Neuronal stem cell (in vitro differentiated cells): ENCODE results near the gene LILRA1.

Experiments used
- DNase-seq: peaks from one replicate; pipeline ENCODE4 v3.0.0-alpha.2; 2013; ENCODE audit warnings: low spot score
- H2AFZ ChIP-seq: one replicate; pipeline ENCODE4 v1.6.1; 2013; ENCODE audit warnings: mild to moderate bottlenecking, low read length, inconsistent platforms
- H2AK5ac ChIP-seq: 2 replicates; pipeline ENCODE4 v1.6.1; 2013; ENCODE audit warnings: low read depth, mild to moderate bottlenecking, inconsistent platforms, low read length, moderate library complexity, mixed read lengths
- H2BK120ac ChIP-seq: 2 replicates; pipeline ENCODE4 v1.6.1; 2013; ENCODE audit warnings: low read depth, mild to moderate bottlenecking, inconsistent platforms, low read length, moderate library complexity, mixed read lengths
- H2BK12ac ChIP-seq: one replicate; pipeline ENCODE4 v1.6.1; 2013; ENCODE audit warnings: low read length, inconsistent platforms
- H2BK15ac ChIP-seq: 2 replicates; pipeline ENCODE4 v1.6.1; 2013; ENCODE audit warnings: mild to moderate bottlenecking, low read length, inconsistent platforms, mixed read lengths
- H2BK5ac ChIP-seq: one replicate; pipeline ENCODE4 v1.6.1; 2013; ENCODE audit warnings: inconsistent platforms, mild to moderate bottlenecking, low read length, moderate library complexity
- H3K14ac ChIP-seq: one replicate; pipeline ENCODE4 v1.6.1; 2013; ENCODE audit warnings: low read length, inconsistent platforms
- H3K18ac ChIP-seq: 2 replicates; pipeline ENCODE4 v1.6.1; 2013; ENCODE audit warnings: low read length, inconsistent platforms
- H3K23ac ChIP-seq: 2 replicates; pipeline ENCODE4 v1.6.1; 2013; ENCODE audit warnings: low read depth, mild to moderate bottlenecking, mixed read lengths, low read length, inconsistent platforms; ENCODE audit not compliant: poor library complexity
- H3K27ac ChIP-seq: replicated peaks from 3 replicates; pipeline ENCODE4 v1.5.1; 2013; ENCODE audit warnings: low read length, inconsistent platforms
- H3K27me3 ChIP-seq, 3 experiments: 2 replicates each; pipeline ENCODE4 v1.6.1; 2013; ENCODE audit warnings: low read length in 3 of 3, mild to moderate bottlenecking in 2 of 3, inconsistent platforms in 1 of 3, low read depth in 1 of 3, mixed read lengths in 1 of 3, moderate library complexity in 1 of 3; ENCODE audit not compliant: control insufficient read depth in 3 of 3, insufficient read depth in 3 of 3
- H3K36me3 ChIP-seq, 2 donors: replicated peaks in 1 of 2; 2 replicates each; pipeline ENCODE4 v1.6.1; 2013; ENCODE audit warnings: low read length in 2 of 2; ENCODE audit not compliant: control insufficient read depth in 2 of 2, insufficient read depth in 2 of 2
- H3K4ac ChIP-seq: 2 replicates; pipeline ENCODE4 v1.6.1; 2013; ENCODE audit warnings: inconsistent platforms, mild to moderate bottlenecking, low read length, moderate library complexity
- H3K4me1 ChIP-seq, 2 donors: 1 replicate in 1 of 2; 2 replicates in 1 of 2; pipeline ENCODE4 v1.6.1; 2013; ENCODE audit warnings: low read length in 2 of 2, low read depth in 1 of 2; ENCODE audit not compliant: control insufficient read depth in 2 of 2, insufficient read depth in 1 of 2
- H3K4me2 ChIP-seq: one replicate; pipeline ENCODE4 v1.6.1; 2013; ENCODE audit warnings: mild to moderate bottlenecking, low read length, inconsistent platforms; ENCODE audit not compliant: insufficient read depth, poor library complexity, severe bottlenecking
- H3K4me3 ChIP-seq, 2 donors: 2 replicates each; pipeline ENCODE4 v1.5.1; 2013; ENCODE audit warnings: low read length in 2 of 2, mild to moderate bottlenecking in 2 of 2, inconsistent platforms in 1 of 2, moderate library complexity in 1 of 2
- H3K79me1 ChIP-seq: one replicate; pipeline ENCODE4 v1.6.1; 2013; ENCODE audit warnings: low read depth, mild to moderate bottlenecking, inconsistent platforms, low read length, moderate library complexity
- H3K9ac ChIP-seq: one replicate; pipeline ENCODE4 v1.6.1; 2013; ENCODE audit warnings: mild to moderate bottlenecking, low read depth, low read length, inconsistent platforms; ENCODE audit not compliant: poor library complexity
- H3K9me3 ChIP-seq, 2 donors: replicated peaks in 1 of 2; 2 replicates each; pipeline versions ENCODE3 to v1.6.1; 2013; ENCODE audit warnings: low read length in 2 of 2, mild to moderate bottlenecking in 2 of 2, inconsistent platforms in 1 of 2, low read depth in 1 of 2, mixed read lengths in 1 of 2, moderate library complexity in 1 of 2; ENCODE audit not compliant: control insufficient read depth in 2 of 2, insufficient read depth in 1 of 2
- H4K8ac ChIP-seq: one replicate; pipeline ENCODE4 v1.6.1; 2013; ENCODE audit warnings: low read depth, mild to moderate bottlenecking, inconsistent platforms, low read length, moderate library complexity
- H4K91ac ChIP-seq: one replicate; pipeline ENCODE4 v1.6.1; 2013; ENCODE audit warnings: low read length, low read depth, mild to moderate bottlenecking, inconsistent platforms; ENCODE audit not compliant: poor library complexity
- WGBS, 2 donors: extraction: QIAGEN DNeasy Blood & Tissue Kit; methylation state at CpG; one replicate each; pipeline ENCODE4 v1.1.7; 2013; ENCODE audit warnings: missing lambda C conversion rate in 2 of 2, mixed read lengths in 1 of 2; ENCODE audit not compliant: insufficient read length in 2 of 2, insufficient replicate concordance in 1 of 2; ENCODE audit errors: extremely low coverage in 2 of 2; 5-methylcytosine and 5-hydroxymethylcytosine counted together

LILRA1 gene

GRCh38 chr19:54556194-54556593 is 37.2 kb upstream of the LILRA1 start:
- Histone ChIP-seq H3K79me1 (no peaks in the 10 kb centered on the region), H3K36me3 (no peaks in the 10 kb centered on the region), H3K4ac (no peak overlapping the region), H3K4me3 (no peak overlapping the region), H4K91ac (no peak overlapping the region), H2BK15ac (no peak overlapping the region), H3K4me1 (no peaks in the 10 kb centered on the region), H3K18ac (no peak overlapping the region), H3K9ac (no peak overlapping the region), H3K4me2 (no peak overlapping the region), H3K9me3 (peaks cover 0 to 35% of the 10 kb centered on the region in 2 donors), H4K8ac (no peak overlapping the region), H2AK5ac (no peak overlapping the region), H3K27me3 (peaks cover 0 to 2% (median 0%) of the 10 kb centered on the region in 3 experiments), H2AFZ (no peak overlapping the region), H3K27ac (no peak overlapping the region), H3K14ac (no peak overlapping the region), H2BK120ac (no peak overlapping the region), H2BK5ac (no peak overlapping the region), H2BK12ac (no peak overlapping the region), H3K23ac (no peak overlapping the region)
- no peak for DNase-seq
- WGBS, 2 donors = no CpG with 5 or more reads among the region's 1 CpG

GRCh38 chr19:54558339-54558738 is 35.1 kb upstream of the LILRA1 start:
- no peak overlapping the region for H2BK12ac ChIP-seq
- H3K9me3 ChIP-seq = peaks cover 0 to 29% of the 10 kb centered on the region in 2 donors
- no peaks in the 10 kb centered on the region for H3K4me1 ChIP-seq
- no peak overlapping the region for H2BK15ac ChIP-seq
- no peak overlapping the region for H3K23ac ChIP-seq
- no peaks in the 10 kb centered on the region for H3K79me1 ChIP-seq
- no peaks in the 10 kb centered on the region for H3K36me3 ChIP-seq
- no peak overlapping the region for H4K91ac ChIP-seq
- no peak overlapping the region for H3K18ac ChIP-seq
- no peak overlapping the region for H4K8ac ChIP-seq
- H2AK5ac ChIP-seq = no peak overlapping the region
- H2BK5ac ChIP-seq = no peak overlapping the region
- H3K27me3 ChIP-seq = no peaks in the 10 kb centered on the region
- H3K14ac ChIP-seq = no peak overlapping the region
- H3K4me2 ChIP-seq = no peak overlapping the region
- H3K4me3 ChIP-seq = no peak overlapping the region
- H3K9ac ChIP-seq = no peak overlapping the region
- H3K27ac ChIP-seq = no peak overlapping the region
- no peak overlapping the region for H3K4ac ChIP-seq
- DNase-seq = no peak
- no peak overlapping the region for H2BK120ac ChIP-seq
- whole genome bisulfite sequencing, 2 donors = no CpG with 5 or more reads among the region's 3 CpGs
- H2AFZ ChIP-seq = no peak overlapping the region

GRCh38 chr19:54560881-54561385 is 32.5 kb upstream of the LILRA1 start:
- no peak overlapping the region for H3K27ac ChIP-seq
- H3K36me3 ChIP-seq = no peaks in the 10 kb centered on the region
- no peak overlapping the region for H3K4me2 ChIP-seq
- no peak overlapping the region for H4K8ac ChIP-seq
- no peak overlapping the region for H2BK5ac ChIP-seq
- no peaks in the 10 kb centered on the region for H3K79me1 ChIP-seq
- no peak overlapping the region for H3K14ac ChIP-seq
- H3K9me3 ChIP-seq = peaks cover 0 to 14% of the 10 kb centered on the region in 2 donors
- no peak overlapping the region for H2AFZ ChIP-seq
- H3K27me3 ChIP-seq = no peaks in the 10 kb centered on the region
- no peak overlapping the region for H2BK12ac ChIP-seq
- H2BK120ac ChIP-seq = no peak overlapping the region
- no peak overlapping the region for H4K91ac ChIP-seq
- WGBS, 2 donors = no CpG with 5 or more reads among the region's 11 CpGs
- H2AK5ac ChIP-seq = no peak overlapping the region
- H3K23ac ChIP-seq = no peak overlapping the region
- H2BK15ac ChIP-seq = no peak overlapping the region
- no peaks in the 10 kb centered on the region for H3K4me1 ChIP-seq
- no peak overlapping the region for H3K9ac ChIP-seq
- H3K18ac ChIP-seq = no peak overlapping the region
- H3K4ac ChIP-seq = no peak overlapping the region
- H3K4me3 ChIP-seq = no peak overlapping the region
- no peak for DNase-seq

- no peak for DNase-seq
- H3K18ac ChIP-seq = no peak overlapping the region
- H2BK120ac ChIP-seq = no peak overlapping the region
- H3K36me3 ChIP-seq = no peaks in the 10 kb centered on the region
- no peaks in the 10 kb centered on the region for H3K79me1 ChIP-seq
- H3K4me1 ChIP-seq = no peaks in the 10 kb centered on the region
- H2AFZ ChIP-seq = peak overlapping the region; percentile 85
- no peak overlapping the region for H2BK15ac ChIP-seq
- peaks cover 0 to 18% of the 10 kb centered on the region in 2 donors for H3K9me3 ChIP-seq
- H3K4me2 ChIP-seq = no peak overlapping the region
- no peak overlapping the region for H3K9ac ChIP-seq
- no peak overlapping the region for H4K8ac ChIP-seq
- no peak overlapping the region for H3K23ac ChIP-seq
- no peak overlapping the region for H3K27ac ChIP-seq
- no peak overlapping the region for H2BK12ac ChIP-seq
- WGBS, 2 donors = no CpG with 5 or more reads among the region's 14 CpGs
- H3K27me3 ChIP-seq = no peaks in the 10 kb centered on the region
- H3K4me3 ChIP-seq = peak overlapping the region in 1 of 2 donors; percentile 45
- H4K91ac ChIP-seq = no peak overlapping the region
- no peak overlapping the region for H3K4ac ChIP-seq
- H3K14ac ChIP-seq = no peak overlapping the region
- no peak overlapping the region for H2AK5ac ChIP-seq
- no peak overlapping the region for H2BK5ac ChIP-seq
These were observed 31.6 kb upstream of the LILRA1 start for GRCh38 chr19:54561840-54562239.
